SK-N-SH treated with all-trans-retinoic acid at 6 μM for 48 hours (cell line): Measurements from ENCODE around the gene CSNK2A2.
A peak's percentile ranks its signal among the peaks of the same experiment; 100 is the strongest.

ENCODE experiments used
- ATAC-seq: fragments of 200-7000 bp; cut with Tn5 transposase; 3 replicates; pipeline ENCODE4 v1.9.1; 2020; ENCODE audit warnings: mild to moderate bottlenecking, moderate library complexity
- BACH2 ChIP-seq: fragments of 250-450 bp; sonication (Bioruptor Pico); IDR thresholded peaks from 2 replicates; pipeline ENCODE4 v1.9.0; 2021; ENCODE audit warnings: mild to moderate bottlenecking, borderline replicate concordance
- CSDC2 ChIP-seq: fragments of 250-450 bp; sonication (Bioruptor Pico); IDR thresholded peaks from 2 replicates; pipeline ENCODE4 v1.5.0; 2020; ENCODE audit warnings: mild to moderate bottlenecking, moderate library complexity
- ESRRG ChIP-seq: fragments of 250-450 bp; sonication (Bioruptor Pico); IDR thresholded peaks from 2 replicates; pipeline ENCODE4 v1.6.1; 2021; ENCODE audit warnings: mild to moderate bottlenecking
- GLIS3 ChIP-seq: fragments of 250-450 bp; sonication (Bioruptor Pico); IDR thresholded peaks from 2 replicates; pipeline ENCODE4 v1.5.0; 2020; ENCODE audit warnings: mild to moderate bottlenecking, moderate library complexity
- ISL1 ChIP-seq: fragments of 250-450 bp; sonication (Bioruptor Pico); IDR thresholded peaks from 2 replicates; pipeline ENCODE4 v2.1.2; 2022; ENCODE audit warnings: mild to moderate bottlenecking, moderate library complexity
- OSR1 ChIP-seq: fragments of 250-450 bp; sonication (Bioruptor Pico); IDR thresholded peaks from 2 replicates; pipeline ENCODE4 v1.8.0; 2022; ENCODE audit warnings: moderate library complexity, mild to moderate bottlenecking, inconsistent platforms
- PPARA ChIP-seq: fragments of 250-450 bp; sonication (Bioruptor Pico); IDR thresholded peaks from 2 replicates; pipeline ENCODE4 v1.5.0; 2020; ENCODE audit warnings: mild to moderate bottlenecking, borderline replicate concordance
- TCF4 ChIP-seq: fragments of 250-450 bp; sonication (Bioruptor Pico); IDR thresholded peaks from 2 replicates; pipeline ENCODE4 v1.8.0; 2021; ENCODE audit warnings: mild to moderate bottlenecking, moderate library complexity, borderline replicate concordance
- TOX ChIP-seq: fragments of 250-450 bp; sonication (Bioruptor Pico); IDR thresholded peaks from 2 replicates; pipeline ENCODE4 v1.8.0; 2021; ENCODE audit warnings: mild to moderate bottlenecking, moderate library complexity, borderline replicate concordance
- ZC3H10 ChIP-seq: fragments of 250-450 bp; sonication (Bioruptor Pico); IDR thresholded peaks from 2 replicates; pipeline ENCODE4 v1.5.1; 2021; ENCODE audit warnings: mild to moderate bottlenecking, moderate library complexity
- ZNF565 ChIP-seq: fragments of 450-650 bp; formaldehyde crosslinking; conservative IDR thresholded peaks from 2 replicates; pipeline ENCODE4 v1.5.0; 2020; ENCODE audit warnings: low read depth, mild to moderate bottlenecking, moderate library complexity
- ZNF70 ChIP-seq: fragments of 450-650 bp; formaldehyde crosslinking; IDR thresholded peaks from 2 replicates; pipeline ENCODE4 v1.5.0; 2020; ENCODE audit warnings: mild to moderate bottlenecking, moderate library complexity
- ZNF8 ChIP-seq: fragments of 450-650 bp; formaldehyde crosslinking; IDR thresholded peaks from 2 replicates; pipeline ENCODE4 v1.5.0; 2020; ENCODE audit warnings: mild to moderate bottlenecking, moderate library complexity
- TF ChIP-seq, protein P1 (sequence below): fragments of 250-450 bp; sonication (Bioruptor Pico); IDR thresholded peaks from 2 replicates; pipeline ENCODE4 v1.5.1; 2020; ENCODE audit warnings: low read depth, mild to moderate bottlenecking, moderate library complexity
- TF ChIP-seq, protein P2 (sequence below): fragments of 250-450 bp; sonication (Bioruptor Pico); IDR thresholded peaks from 2 replicates; pipeline ENCODE4 v1.5.1; 2021; ENCODE audit warnings: mild to moderate bottlenecking, moderate library complexity
- TF ChIP-seq, protein P3 (sequence below): fragments of 250-450 bp; sonication (Bioruptor Pico); IDR thresholded peaks from 2 replicates; pipeline ENCODE4 v1.8.0; 2020; ENCODE audit warnings: mild to moderate bottlenecking, moderate library complexity, borderline replicate concordance
- TF ChIP-seq, protein P4 (sequence below): fragments of 250-450 bp; sonication (Bioruptor Pico); IDR thresholded peaks from 2 replicates; pipeline ENCODE4 v1.8.0; 2021; ENCODE audit warnings: low read depth, mild to moderate bottlenecking, moderate library complexity, borderline replicate concordance

CSNK2A2 gene

DNA sequence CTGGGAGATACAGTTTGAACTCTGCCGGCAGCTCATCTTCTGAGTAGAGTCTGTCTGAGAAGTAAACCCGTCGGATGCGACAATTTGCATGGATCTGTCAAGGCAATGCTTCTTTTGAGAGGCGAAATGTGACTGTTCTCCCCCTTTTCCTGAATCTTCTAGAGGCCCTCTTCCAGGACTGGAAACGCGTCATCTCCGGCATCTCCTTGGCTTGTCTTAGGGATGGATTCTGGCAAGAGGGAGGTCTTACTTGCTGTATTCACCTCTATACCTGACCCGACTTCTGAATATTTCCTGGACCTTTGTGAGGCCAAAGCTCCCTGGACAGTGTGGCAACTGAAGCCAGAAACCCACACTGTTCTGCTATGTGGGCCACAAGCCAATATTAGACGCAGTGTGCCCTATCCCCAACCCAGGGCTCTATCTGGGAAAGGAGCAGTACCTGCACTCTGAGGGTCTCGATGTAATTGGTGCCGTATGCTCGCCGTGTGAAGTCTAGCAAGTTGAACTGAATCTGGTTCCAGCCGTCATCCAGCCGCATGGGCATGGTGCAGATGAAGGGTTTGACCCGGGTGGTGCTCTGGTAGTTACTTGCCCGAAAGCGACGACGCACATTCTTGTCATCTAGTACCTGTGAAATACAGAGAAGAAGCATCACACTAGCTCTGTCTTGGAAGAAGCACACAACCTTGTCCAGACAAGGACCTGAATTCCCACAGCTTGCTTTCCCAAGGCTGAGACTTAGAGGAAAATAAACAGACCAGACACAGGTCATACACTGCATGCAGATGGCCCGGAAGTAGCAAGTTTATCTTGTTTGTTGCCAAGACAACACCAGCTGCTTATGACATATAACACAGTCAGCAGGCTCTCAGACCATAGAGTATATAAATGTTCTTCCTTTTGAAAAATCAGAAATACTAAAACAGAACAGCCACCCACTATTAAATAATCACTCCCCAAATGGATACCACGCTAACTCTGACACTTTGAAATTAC, 82.8 kb downstream of the CSNK2A2 start:
- peak; percentile 20; the same call in 1 of the 3 replicates for ATAC-seq
- TF ChIP-seq TCF4 (CRISPR knock-in tag): peak; percentile 89
- 0 out of 2 replicates have a peak, but pooled peaks have one; percentile 10 for TF ChIP-seq BACH2 (CRISPR knock-in tag)
- TF ChIP-seq PPARA (CRISPR knock-in tag): no peak
- TF ChIP-seq GLIS3 (CRISPR knock-in tag): no peak

DNA sequence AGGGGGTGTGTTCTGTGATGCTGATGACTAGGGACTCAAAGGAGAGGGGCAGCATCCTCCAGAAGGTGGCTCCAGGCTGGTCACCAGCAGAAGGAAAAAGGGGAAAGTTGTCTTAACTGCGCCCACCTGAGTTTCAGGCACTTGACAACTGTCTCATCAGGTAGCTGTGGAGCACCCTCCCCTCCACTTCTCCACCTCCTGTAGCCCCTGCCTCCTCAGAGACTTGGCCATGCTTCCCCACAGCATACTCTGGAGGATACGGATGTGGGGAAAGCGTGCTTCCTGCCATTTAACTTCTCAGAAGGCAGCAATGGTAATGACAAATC, 86.6 kb downstream of the CSNK2A2 start:
- ATAC-seq: peak; percentile 5; the same call in 1 of the 3 replicates
- no peak for TF ChIP-seq TOX (CRISPR knock-in tag)

DNA sequence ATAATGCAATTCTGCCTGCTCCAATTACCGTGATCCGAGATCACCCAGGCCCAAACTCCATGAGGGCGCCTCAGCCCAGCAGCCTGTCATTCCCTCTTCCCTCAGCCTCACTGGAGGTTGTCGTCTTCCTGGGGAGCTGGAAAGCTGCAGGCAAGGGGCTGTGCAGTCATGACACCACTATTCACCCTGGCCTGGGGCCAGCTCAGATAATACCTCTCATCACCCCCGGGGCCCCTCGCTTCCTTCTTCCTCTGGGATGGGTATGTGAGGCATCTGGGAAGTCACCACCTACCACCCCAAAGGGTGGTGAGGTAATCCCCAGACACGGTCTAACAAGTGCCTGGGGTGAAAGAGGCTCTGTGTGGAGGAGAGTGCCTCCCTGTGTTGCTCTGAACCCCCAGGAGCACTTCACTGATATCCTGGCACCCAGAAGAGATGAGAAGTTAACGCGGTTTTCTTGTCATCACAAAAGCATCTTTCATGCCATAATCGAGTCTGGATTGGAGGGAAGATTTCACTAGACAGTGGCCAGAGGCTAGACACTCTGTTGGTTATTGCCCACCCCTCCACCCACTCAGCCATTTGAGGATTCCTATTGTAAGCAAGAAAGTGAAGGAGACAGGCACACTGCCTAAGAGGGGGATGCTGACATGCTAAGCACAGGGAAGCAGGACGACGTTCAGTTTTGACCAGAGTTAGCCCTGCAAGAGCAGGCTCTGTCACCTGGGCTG, 87.2 kb downstream of the CSNK2A2 start:
- peak; percentile 82 for ATAC-seq
- TF ChIP-seq, protein P1, sequence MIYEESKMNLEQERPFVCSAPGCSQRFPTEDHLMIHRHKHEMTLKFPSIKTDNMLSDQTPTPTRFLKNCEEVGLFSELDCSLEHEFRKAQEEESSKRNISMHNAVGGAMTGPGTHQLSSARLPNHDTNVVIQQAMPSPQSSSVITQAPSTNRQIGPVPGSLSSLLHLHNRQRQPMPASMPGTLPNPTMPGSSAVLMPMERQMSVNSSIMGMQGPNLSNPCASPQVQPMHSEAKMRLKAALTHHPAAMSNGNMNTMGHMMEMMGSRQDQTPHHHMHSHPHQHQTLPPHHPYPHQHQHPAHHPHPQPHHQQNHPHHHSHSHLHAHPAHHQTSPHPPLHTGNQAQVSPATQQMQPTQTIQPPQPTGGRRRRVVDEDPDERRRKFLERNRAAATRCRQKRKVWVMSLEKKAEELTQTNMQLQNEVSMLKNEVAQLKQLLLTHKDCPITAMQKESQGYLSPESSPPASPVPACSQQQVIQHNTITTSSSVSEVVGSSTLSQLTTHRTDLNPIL (CRISPR knock-in tag): 0 out of 2 replicates have a peak, but pooled peaks have one; percentile 17
- TF ChIP-seq ISL1 (CRISPR knock-in tag): 0 out of 2 replicates have a peak, but pooled peaks have one; percentile 40
- TF ChIP-seq CSDC2 (CRISPR knock-in tag): no peak
- TF ChIP-seq, all 23 proteins: peak for 2

DNA sequence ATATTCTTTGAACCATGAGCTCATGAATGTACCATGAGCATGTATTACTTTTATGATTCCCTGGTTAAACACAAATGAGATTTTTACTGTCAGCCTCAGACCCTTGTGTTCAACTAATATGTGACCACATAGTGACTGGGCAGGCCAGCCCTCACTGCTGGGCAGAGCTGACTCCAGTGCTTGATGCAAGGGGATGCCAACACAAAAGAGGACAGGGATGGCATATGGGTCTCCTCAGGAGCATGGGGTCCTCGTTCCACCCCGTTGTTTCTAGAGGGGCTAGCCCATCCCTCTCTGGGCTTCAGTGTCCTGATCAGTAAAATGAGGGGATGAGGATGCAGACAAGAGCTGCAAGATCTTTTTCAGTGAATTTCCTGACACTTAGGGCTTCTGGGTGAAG, 88.0 kb downstream of the CSNK2A2 start:
- no peak for ATAC-seq
- TF ChIP-seq, protein P2, sequence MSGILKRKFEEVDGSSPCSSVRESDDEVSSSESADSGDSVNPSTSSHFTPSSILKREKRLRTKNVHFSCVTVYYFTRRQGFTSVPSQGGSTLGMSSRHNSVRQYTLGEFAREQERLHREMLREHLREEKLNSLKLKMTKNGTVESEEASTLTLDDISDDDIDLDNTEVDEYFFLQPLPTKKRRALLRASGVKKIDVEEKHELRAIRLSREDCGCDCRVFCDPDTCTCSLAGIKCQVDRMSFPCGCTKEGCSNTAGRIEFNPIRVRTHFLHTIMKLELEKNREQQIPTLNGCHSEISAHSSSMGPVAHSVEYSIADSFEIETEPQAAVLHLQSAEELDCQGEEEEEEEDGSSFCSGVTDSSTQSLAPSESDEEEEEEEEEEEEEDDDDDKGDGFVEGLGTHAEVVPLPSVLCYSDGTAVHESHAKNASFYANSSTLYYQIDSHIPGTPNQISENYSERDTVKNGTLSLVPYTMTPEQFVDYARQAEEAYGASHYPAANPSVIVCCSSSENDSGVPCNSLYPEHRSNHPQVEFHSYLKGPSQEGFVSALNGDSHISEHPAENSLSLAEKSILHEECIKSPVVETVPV (CRISPR knock-in tag): no peak
- TF ChIP-seq, protein P3, sequence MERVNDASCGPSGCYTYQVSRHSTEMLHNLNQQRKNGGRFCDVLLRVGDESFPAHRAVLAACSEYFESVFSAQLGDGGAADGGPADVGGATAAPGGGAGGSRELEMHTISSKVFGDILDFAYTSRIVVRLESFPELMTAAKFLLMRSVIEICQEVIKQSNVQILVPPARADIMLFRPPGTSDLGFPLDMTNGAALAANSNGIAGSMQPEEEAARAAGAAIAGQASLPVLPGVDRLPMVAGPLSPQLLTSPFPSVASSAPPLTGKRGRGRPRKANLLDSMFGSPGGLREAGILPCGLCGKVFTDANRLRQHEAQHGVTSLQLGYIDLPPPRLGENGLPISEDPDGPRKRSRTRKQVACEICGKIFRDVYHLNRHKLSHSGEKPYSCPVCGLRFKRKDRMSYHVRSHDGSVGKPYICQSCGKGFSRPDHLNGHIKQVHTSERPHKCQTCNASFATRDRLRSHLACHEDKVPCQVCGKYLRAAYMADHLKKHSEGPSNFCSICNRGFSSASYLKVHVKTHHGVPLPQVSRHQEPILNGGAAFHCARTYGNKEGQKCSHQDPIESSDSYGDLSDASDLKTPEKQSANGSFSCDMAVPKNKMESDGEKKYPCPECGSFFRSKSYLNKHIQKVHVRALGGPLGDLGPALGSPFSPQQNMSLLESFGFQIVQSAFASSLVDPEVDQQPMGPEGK (CRISPR knock-in tag): no peak
- TF ChIP-seq ZNF8 (CRISPR knock-in tag) (no peak), ZNF70 (no peak), GLIS3 (CRISPR knock-in tag) (no peak), ZC3H10 (no peak), ESRRG (no peak), OSR1 (CRISPR knock-in tag) (no peak), ZNF565 (CRISPR knock-in tag) (no peak)
- TF ChIP-seq, protein P4, sequence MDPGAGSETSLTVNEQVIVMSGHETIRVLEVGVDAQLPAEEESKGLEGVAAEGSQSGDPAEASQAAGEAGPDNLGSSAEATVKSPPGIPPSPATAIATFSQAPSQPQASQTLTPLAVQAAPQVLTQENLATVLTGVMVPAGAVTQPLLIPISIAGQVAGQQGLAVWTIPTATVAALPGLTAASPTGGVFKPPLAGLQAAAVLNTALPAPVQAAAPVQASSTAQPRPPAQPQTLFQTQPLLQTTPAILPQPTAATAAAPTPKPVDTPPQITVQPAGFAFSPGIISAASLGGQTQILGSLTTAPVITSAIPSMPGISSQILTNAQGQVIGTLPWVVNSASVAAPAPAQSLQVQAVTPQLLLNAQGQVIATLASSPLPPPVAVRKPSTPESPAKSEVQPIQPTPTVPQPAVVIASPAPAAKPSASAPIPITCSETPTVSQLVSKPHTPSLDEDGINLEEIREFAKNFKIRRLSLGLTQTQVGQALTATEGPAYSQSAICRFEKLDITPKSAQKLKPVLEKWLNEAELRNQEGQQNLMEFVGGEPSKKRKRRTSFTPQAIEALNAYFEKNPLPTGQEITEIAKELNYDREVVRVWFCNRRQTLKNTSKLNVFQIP: no peak

DNA sequence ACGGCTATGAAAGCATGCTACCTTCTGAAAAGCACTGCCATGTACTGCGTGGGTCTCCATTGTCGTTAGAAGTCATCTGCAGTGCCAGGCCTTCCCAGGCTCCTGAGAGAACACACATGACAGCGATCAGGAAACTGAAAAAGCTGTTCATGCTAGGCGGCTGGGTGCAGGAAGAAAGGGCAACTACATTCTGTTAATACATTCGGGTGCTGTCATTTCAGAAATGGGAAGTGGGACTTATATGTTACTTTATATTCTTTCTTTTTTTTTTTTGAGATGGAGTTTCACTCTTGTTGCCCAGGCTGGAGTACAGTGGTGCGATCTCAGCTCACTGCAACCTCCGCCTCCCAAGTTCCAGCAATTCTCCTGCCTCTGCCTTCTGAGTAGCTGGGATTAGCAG, 88.6 kb downstream of the CSNK2A2 start:
- no peak for ATAC-seq
- no peak for TF ChIP-seq ISL1 (CRISPR knock-in tag)
- no peak for TF ChIP-seq OSR1 (CRISPR knock-in tag)
- TF ChIP-seq, protein P4: no peak
